ENCODE results near the gene ZNF710.
A peak's percentile ranks its signal among the peaks of the same experiment; 100 is the strongest.
"Not testable (repeated sequence)": the region's sequence is repeated elsewhere in the genome, so short reads cannot be mapped to it uniquely, and the experiment has no call there.

Gene ZNF710

DNA sequence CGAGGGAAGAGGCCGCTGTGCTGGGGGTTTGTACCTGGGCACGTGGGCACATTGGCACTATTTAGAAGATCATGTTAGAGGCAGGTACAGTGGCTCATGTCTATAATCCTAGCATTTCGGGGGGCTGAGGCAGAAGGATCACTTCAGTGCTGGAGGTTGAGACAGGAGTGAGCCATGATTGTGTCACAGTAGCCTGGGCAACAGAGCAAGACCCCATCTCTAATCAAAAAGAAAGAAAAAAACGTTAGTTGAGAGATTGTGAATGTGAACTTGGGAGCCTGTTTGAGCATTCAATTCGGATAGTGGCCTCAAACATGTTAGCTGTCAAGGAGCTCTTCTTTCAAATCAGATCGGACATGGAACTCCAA, 64.5 kb downstream of the ZNF710 start:
- Mint-ChIP-seq H3K4me3 (no peak overlapping the region), H3K4me1 (peaks cover 22% of the 10 kb centered on the region), H3K27ac (no peak overlapping the region), H3K9me3 (no peaks in the 10 kb centered on the region), H3K36me3 (peaks cover 5% of the 10 kb centered on the region)
- no peak for DNase-seq (ENCODE audit: low spot score in 2 of 2)
- ATAC-seq = no peak

- DNase-seq (ENCODE audit: low spot score in 2 of 2) (no peak), ATAC-seq (no peak)
- H3K27ac Mint-ChIP-seq = no peak overlapping the region
- no peak overlapping the region for H3K4me3 Mint-ChIP-seq
- H3K9me3 Mint-ChIP-seq = no peaks in the 10 kb centered on the region
- H3K4me1 Mint-ChIP-seq = peaks cover 10% of the 10 kb centered on the region
- peaks cover 5% of the 10 kb centered on the region for H3K36me3 Mint-ChIP-seq
Observed at GRCh38 chr15:90067181-90067952, 66.2 kb downstream of the ZNF710 start.

GRCh38 chr15:90067953-90068606, 67.0 kb downstream of the ZNF710 start:
- peaks cover 5% of the 10 kb centered on the region for H3K36me3 Mint-ChIP-seq
- peaks cover 5% of the 10 kb centered on the region for H3K4me1 Mint-ChIP-seq
- no peak overlapping the region for H3K4me3 Mint-ChIP-seq
- ATAC-seq (no peak), DNase-seq (ENCODE audit: low spot score in 2 of 2) (no peak)
- H3K27ac Mint-ChIP-seq = no peak overlapping the region
- H3K9me3 Mint-ChIP-seq = no peaks in the 10 kb centered on the region

- H3K4me3 Mint-ChIP-seq; H3K4me1 Mint-ChIP-seq; H3K27ac Mint-ChIP-seq; ATAC-seq; H3K9me3 Mint-ChIP-seq; H3K36me3 Mint-ChIP-seq; DNase-seq (ENCODE audit: low spot score in 2 of 2): not testable (repeated sequence)
Observed at GRCh38 chr15:90070623-90071022, 69.5 kb downstream of the ZNF710 start.

DNA sequence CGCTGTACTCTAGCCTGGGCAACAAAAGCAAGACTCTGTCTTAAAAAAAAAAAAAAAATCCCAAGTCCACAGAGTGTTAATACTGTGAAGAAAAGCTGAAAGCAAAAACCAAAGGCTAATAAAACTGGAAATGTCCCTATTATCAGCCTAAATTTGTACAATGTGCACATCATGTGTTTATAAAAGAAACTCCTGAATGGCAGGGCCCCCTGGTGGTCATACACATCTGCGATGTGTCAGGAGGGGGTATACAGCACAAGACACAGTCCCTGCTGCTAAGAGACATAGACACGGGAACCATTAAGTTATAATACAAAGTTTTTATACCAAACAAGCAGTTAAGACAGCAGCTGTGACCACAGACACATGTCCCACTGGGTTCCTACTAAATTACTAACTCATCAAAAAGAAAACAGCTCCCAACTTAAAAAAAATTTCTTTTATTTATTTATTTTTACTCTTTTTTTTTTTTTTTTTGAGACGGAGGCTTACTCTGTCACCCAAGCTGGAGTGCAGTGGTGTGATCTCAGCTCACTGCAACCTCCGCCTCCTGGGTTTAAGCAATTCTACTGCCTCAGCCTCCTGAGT, 70.2 kb downstream of the ZNF710 start:
- Mint-ChIP-seq H3K4me1 (peaks cover 5% of the 10 kb centered on the region), H3K36me3 (peaks cover 12% of the 10 kb centered on the region), H3K9me3 (no peaks in the 10 kb centered on the region), H3K27ac (no peak overlapping the region), H3K4me3 (no peak overlapping the region)
- ATAC-seq (peak; percentile 83), DNase-seq (ENCODE audit: low spot score in 2 of 2) (peak; percentile 55 to 81)

GRCh38 chr15:90072978-90073640, 72.0 kb downstream of the ZNF710 start:
- Mint-ChIP-seq H3K4me1 (peaks cover 5% of the 10 kb centered on the region), H3K36me3 (peaks cover 13% of the 10 kb centered on the region), H3K9me3 (no peaks in the 10 kb centered on the region), H3K4me3 (no peak overlapping the region), H3K27ac (no peak overlapping the region)
- ATAC-seq = no peak
- no peak for DNase-seq (ENCODE audit: low spot score in 2 of 2)

DNA sequence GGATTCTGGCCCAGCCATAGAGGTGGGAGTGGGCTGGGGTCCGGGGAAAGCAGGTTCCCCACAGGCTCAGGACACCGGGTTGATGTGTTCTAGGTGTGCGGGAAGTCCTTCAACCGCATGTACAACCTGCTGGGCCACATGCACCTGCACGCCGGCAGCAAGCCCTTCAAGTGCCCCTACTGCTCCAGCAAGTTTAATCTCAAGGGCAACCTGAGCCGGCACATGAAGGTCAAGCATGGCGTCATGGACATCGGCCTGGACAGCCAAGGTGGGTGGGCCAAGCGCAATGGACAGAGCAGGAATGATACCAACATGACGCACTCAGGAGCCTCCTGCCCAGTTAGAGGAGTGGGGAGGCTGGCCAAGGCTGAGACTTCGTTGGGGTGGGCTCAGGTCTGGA, 72.9 kb downstream of the ZNF710 start:
- peaks cover 13% of the 10 kb centered on the region for H3K36me3 Mint-ChIP-seq
- H3K4me1 Mint-ChIP-seq = peaks cover 5% of the 10 kb centered on the region
- H3K4me3 Mint-ChIP-seq = no peak overlapping the region
- ATAC-seq = no peak
- no peak for DNase-seq (ENCODE audit: low spot score in 2 of 2)
- no peaks in the 10 kb centered on the region for H3K9me3 Mint-ChIP-seq
- no peak overlapping the region for H3K27ac Mint-ChIP-seq

DNA sequence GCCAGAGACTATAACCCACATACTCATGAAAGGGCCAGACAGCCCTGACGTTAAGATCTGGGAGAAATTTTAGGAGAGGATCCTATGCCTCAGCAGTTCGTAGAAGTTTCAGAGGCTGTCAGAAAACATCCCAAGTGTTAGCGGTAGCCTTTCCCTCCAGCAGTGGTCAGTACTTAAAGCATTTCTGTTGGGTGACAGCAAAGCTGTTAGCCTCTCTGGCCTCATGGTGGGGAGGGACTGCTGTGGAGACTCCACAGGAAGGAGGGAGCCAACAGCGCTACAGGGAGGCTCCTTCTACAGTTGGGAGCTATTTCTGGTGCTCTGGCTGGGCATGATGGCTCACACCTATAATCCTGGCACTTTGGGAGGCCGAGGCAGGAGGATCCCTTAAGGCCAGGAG, 73.8 kb downstream of the ZNF710 start:
- Mint-ChIP-seq H3K4me1 (peaks cover 5% of the 10 kb centered on the region), H3K27ac (peak overlapping the region; percentile 23), H3K9me3 (no peaks in the 10 kb centered on the region), H3K36me3 (peaks cover 13% of the 10 kb centered on the region), H3K4me3 (no peak overlapping the region)
- ATAC-seq = no peak
- DNase-seq (ENCODE audit: low spot score in 2 of 2) = no peak

- peaks cover 13% of the 10 kb centered on the region for H3K36me3 Mint-ChIP-seq
- DNase-seq (ENCODE audit: low spot score in 2 of 2) (no peak), ATAC-seq (peak; percentile 60)
- no peaks in the 10 kb centered on the region for H3K9me3 Mint-ChIP-seq
- peaks cover 5% of the 10 kb centered on the region for H3K4me1 Mint-ChIP-seq
- peak overlapping the region; percentile 23 for H3K27ac Mint-ChIP-seq
- no peak overlapping the region for H3K4me3 Mint-ChIP-seq
Observed at GRCh38 chr15:90075420-90076289, 74.5 kb downstream of the ZNF710 start.

DNA sequence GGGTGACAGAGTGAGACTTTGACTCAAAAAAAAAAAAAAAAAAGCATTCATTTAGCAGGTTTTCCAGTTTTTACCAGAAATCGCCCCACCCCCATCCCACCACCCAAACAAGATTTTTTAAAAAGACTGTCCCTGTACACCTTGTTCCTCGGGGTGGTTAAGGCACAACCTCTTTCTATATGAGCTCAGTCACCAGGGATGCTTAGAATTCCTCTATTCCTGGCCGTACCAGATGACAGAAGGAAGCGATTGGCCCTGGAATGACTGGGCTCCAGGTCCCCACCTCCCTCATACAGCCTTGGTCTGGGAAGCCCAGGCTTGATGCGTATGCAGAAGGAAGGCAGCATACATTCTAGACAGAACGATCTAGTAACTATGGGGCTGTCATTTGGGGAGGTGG, 75.6 kb downstream of the ZNF710 start:
- ATAC-seq (no peak), DNase-seq (ENCODE audit: low spot score in 2 of 2) (no peak)
- Mint-ChIP-seq H3K4me3 (no peak overlapping the region), H3K27ac (no peak overlapping the region), H3K36me3 (peaks cover 13% of the 10 kb centered on the region), H3K4me1 (peaks cover 5% of the 10 kb centered on the region), H3K9me3 (no peaks in the 10 kb centered on the region)

DNA sequence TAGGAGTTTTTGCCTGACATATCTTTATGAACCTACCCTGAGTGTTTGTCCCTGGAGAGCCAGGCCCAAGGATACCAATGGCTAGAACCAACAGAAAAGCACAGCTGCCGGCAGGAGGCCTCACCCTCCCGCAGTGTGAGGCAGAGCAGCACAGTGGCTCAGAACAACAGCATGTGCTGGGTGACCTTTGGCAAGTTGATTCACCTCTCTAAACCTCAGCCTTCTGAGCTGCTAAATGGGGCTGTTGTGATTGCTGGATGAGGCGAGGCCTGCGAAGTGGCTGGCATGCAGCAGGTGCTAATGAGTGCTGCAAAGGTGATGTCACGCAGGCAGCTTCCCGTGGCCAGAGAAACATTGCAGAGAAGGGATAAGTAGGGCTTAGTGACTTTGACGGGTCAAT, 77.8 kb downstream of the ZNF710 start:
- ATAC-seq = peak; percentile 14
- DNase-seq (ENCODE audit: low spot score in 2 of 2) = no peak
- Mint-ChIP-seq H3K9me3 (no peaks in the 10 kb centered on the region), H3K36me3 (peaks cover 24% of the 10 kb centered on the region), H3K4me3 (no peak overlapping the region), H3K4me1 (peaks cover 5% of the 10 kb centered on the region), H3K27ac (peak overlapping the region; percentile 54)

DNA sequence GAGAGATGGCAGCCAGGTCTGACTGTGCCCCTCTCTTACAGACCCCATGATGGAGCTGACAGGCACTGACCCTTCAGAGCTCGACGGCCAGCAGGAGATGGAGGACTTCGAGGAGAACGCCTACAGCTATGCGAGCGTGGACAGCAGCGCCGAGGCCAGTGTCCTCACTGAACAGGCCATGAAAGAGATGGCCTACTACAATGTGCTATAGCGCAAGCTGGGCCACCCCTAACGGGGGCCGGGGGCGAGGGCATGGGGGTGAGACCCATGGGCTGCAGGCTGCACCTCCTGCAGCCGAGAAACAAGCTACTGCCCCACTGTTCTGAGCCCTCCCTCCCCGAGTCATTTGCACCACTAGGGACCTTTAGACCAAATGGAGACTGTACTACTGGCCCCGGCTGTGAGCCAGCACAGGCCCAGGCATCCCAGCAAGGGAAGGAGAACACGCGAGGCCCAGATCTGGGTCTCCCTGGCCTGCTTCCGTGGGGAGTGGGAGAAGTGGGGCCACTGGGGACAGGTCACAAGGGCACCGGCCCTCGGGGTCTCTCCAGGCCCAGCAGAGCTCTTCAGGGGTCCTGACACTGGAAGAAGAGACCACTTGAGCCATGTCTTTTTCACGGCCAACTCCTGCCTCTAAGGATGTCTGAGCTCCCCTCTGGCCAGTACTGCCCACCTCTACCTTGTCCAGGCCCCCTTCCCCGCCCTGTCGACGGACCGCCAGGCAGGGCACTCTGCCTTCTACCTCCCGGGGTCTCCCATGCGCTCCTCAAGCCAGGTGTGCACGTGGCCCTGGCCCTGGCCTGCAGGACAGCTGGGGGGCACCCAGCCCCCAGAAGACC, 78.7 kb downstream of the ZNF710 start:
- H3K4me3 Mint-ChIP-seq = no peak overlapping the region
- H3K9me3 Mint-ChIP-seq = no peaks in the 10 kb centered on the region
- DNase-seq (ENCODE audit: low spot score in 2 of 2) = no peak
- no peak for ATAC-seq
- H3K27ac Mint-ChIP-seq = peak overlapping the region; percentile 32
- H3K4me1 Mint-ChIP-seq = peaks cover 5% of the 10 kb centered on the region
- H3K36me3 Mint-ChIP-seq = peaks cover 30% of the 10 kb centered on the region

GRCh38 chr15:90080458-90080755, 79.3 kb downstream of the ZNF710 start:
- H3K27ac Mint-ChIP-seq = peak overlapping the region; percentile 32
- DNase-seq (ENCODE audit: low spot score in 2 of 2) (no peak), ATAC-seq (no peak)
- H3K4me1 Mint-ChIP-seq = peaks cover 5% of the 10 kb centered on the region
- peaks cover 30% of the 10 kb centered on the region for H3K36me3 Mint-ChIP-seq
- no peak overlapping the region for H3K4me3 Mint-ChIP-seq
- no peaks in the 10 kb centered on the region for H3K9me3 Mint-ChIP-seq

DNA sequence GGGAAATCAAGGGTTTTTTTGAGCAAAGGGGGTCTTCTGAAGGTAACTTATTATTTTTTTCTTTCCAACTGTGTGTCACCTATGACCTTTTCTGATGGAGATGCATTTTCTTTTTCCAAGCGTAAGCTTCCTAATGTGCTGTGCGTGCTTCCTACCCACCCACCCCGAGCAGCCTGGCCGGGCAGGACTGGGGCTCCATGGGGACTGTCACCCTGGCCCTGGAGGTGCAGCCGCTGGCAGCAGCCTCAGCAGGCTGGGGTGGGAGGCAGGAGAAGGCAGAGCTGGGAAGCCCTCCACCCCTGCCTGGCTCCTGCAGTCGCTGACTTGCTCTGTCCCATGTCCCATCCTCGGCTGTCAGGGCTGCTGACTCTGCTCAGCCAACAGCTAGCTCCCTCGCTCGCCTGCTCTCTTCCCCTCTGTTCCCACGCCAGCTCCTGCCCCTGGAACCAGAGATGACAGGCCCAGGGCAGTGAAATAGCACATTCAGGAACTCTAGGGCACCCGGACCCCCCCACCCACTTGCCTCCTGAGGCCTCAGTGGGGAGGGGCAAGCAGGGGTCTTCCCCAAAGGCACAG, 79.8 kb downstream of the ZNF710 start:
- Mint-ChIP-seq H3K4me3 (no peak overlapping the region), H3K27ac (peak overlapping the region; percentile 32)
- no peak for DNase-seq (ENCODE audit: low spot score in 2 of 2)

More for the DNA sequence above, 79.8 kb downstream of the ZNF710 start:
- peaks cover 1% of the 10 kb centered on the region for H3K4me1 Mint-ChIP-seq
- ATAC-seq = no peak
- H3K36me3 Mint-ChIP-seq = peaks cover 33% of the 10 kb centered on the region
- no peaks in the 10 kb centered on the region for H3K9me3 Mint-ChIP-seq

Measured in stimulated activated effector memory CD8-positive, alpha-beta T cell treated with anti-CD3 and anti-CD28 coated beads, Interleukin-12 subunit alpha, Interleukin-12 subunit beta, amount 100 ng/mL, for 72 hours (primary cell).